Measurements from ENCODE around the gene OR4D2.
"Not testable (repeated sequence)": the region's sequence is repeated elsewhere in the genome, so short reads cannot be mapped to it uniquely, and the experiment has no call there.

Gene OR4D2

DNA sequence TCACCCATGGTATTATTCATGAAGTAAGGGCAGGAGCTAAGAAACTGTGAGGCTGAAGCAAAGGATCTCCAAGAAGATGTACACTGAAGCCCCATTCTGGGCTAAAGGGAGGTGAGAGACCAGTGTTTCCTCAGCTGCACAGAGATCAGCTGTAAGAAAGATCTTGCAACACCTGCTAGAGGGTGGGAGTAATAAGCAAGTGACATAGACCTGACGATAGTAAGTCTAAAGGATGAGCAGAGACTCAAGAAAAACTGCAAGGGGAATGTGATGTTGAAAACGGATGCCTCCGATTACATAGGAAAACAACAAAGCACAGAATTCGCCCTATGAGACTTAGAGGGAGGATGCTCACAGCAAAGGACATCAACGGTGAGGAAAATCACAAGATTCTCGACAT lies at the start of gene OR4D2:
Gene OR4D2, plus strand, starts transcription at position 301 of the 400 bp plus-strand sequence. CDS start 2,674 bp downstream, outside the sequence.
- no peak for DNase-seq

DNA sequence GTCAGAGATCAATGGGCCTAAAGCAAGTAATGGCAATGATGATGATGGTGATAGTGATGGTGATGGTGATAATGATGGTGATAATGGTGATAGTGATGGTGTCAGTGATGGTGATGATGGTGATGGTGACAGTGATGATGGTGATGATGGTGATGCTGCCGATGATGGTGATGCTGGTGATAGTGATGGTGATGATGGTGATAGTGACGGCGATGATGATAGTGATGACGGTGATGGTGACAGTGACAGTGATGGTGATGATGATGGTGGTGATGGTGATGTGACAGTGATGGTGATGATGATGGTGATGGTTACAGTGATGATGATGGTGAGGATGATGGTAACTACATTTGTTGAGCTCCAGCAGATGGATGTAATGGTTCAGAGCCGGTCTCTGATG lies 49.4 kb upstream of the OR4D2 start:
- DNase-seq: no peak

- no peak for DNase-seq
Measured at GRCh38 chr17:58119491-58119890, 47.3 kb upstream of the OR4D2 start.

DNA sequence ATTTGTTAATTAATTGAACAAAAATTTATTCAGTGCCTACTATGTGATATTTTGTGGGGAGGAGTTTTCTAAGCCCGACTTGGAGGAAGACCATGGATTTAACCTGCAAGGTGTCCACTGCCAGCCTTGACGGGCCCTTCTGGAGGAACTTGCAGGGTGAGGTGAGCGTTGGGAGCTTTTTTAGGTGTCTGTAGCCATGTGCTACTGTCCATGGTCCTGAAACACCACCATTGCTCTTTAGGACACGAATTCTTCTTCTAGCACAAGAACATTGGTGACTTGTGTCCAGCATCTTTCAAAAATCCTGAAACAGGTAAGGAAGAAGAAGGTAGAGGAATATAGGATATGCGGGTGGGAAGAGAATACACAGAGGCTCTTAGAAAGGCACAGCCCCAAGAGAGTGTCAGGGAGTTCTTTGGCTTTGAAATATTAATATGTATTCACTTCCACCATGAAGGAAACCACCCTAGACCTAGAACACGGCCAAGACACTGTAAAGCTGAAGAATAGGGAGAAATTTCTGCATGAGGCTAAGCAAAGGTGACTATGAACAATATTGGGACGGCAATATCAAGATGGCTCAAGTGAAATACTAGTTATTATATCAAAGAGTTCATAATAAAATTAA lies 46.5 kb upstream of the OR4D2 start:
- peak; percentile 18 for DNase-seq

GRCh38 chr17:58121925-58122324 lies 44.9 kb upstream of the OR4D2 start:
- peak; percentile 1 for DNase-seq

GRCh38 chr17:58127846-58128245 lies 38.9 kb upstream of the OR4D2 start:
- DNase-seq: no peak

DNA sequence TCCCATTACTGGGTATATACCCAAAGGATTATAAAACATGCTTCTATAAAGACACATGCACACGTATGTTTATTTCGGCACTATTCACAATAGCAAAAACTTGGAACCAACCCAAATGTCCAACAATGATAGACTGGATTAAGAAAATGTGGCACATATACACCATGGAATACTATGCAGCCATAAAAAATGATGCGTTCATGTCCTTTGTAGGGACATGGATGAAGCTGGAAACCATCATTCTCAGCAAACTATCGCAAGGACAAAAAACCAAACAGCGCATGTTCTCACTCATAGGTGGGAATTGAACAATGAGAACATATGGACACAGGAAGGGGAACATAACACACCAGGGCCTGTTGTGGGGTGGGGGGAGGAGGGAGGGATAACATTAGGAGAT lies 34.1 kb upstream of the OR4D2 start:
- not testable (repeated sequence) for DNase-seq

DNA sequence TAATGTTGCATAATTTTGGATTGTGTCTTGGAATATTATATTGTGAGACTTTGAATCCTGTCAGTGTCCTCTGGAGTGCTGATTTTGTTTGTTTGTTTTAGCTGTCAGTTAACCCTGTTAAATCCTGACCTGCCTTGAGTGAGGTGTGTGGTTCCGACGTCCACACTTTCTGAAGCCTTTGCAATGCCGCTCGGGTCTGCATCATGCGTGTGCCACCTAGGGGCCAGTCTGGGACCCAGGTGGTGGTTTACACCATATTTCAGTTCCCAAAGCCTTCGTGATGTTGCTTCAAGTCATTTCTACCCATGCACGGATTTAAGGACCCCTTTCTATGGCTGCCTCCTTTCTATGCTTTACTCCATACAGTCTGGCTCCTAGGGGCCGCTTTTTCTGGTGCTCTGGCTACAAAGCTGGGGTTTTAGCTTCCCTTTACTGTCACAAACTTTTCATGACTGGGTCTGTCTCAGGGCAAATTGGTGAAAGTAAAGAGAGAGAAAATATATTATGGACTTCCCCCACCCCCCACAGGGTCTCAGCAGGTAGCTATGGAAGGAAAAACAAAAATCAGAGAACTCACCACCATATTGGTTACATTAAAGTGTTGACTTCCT lies 30.0 kb upstream of the OR4D2 start:
- no peak for DNase-seq

GRCh38 chr17:58141505-58141904 lies 25.3 kb upstream of the OR4D2 start:
- no peak for DNase-seq

DNA sequence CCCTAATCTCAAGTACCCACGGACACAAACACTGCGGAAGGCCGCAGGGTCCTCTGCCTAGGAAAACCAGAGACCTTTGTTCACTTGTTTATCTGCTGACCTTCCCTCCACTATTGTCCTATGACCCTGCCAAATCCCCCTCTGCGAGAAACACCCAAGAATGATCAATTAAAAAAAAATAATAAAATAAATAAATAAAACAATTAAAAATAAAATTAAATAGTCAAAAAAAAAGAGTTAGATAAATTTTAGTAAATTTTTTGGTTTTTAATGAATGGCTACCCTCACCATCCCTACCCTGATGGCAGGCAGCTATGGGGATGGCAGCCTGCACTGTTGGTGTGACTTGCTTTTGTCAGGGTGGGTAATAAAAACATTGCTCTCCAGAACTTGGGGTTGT lies 23.4 kb upstream of the OR4D2 start:
- DNase-seq: not testable (repeated sequence)

GRCh38 chr17:58144801-58145200 lies 22.0 kb upstream of the OR4D2 start:
- DNase-seq: no peak

GRCh38 chr17:58147930-58148434 lies 18.8 kb upstream of the OR4D2 start, which contains the start of gene OR4D1:
Gene OR4D1 (plus strand): TSS chr17:58148384. CDS start chr17:58155154, 6,770 bp downstream.
- DNase-seq: no peak

DNA sequence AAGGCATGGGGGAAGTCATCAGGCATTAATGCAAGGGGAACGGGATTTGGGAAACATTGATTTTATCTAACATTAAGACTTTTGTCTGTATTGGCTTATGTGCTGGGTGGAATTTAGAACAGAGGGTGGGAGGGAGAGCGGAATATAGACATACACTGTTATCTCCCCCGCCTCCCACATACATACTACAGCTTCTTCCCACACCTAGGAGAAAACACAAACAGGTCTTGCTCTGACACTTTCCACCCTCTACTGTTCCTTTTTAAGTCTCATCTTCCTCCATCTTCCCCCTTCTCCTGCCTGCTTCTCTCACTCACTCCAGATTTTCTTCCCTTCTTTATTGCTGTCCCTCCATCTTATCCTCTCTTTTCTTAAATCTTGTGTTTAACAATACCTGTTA lies 18.2 kb upstream of the OR4D2 start:
- no peak for DNase-seq

DNA sequence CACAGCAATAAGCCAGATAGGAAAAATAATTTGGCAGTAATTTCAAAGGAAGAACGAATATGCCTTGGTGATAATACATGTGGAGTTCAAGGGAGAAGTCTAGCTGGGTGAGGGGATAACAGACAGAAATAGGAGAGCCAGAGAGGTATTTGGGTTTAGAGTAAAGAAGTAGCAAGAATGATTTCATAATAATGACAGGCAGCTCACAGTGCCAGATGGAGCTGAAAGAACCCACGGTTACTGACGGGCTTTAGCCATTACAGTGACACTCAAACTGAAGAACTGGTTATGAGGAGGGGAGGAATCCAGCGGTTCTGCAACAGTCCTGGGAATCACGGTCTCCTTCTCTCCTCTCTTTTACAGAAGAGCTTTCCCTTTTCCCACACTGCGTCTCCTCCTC lies 16.4 kb upstream of the OR4D2 start:
- DNase-seq: no peak

DNA sequence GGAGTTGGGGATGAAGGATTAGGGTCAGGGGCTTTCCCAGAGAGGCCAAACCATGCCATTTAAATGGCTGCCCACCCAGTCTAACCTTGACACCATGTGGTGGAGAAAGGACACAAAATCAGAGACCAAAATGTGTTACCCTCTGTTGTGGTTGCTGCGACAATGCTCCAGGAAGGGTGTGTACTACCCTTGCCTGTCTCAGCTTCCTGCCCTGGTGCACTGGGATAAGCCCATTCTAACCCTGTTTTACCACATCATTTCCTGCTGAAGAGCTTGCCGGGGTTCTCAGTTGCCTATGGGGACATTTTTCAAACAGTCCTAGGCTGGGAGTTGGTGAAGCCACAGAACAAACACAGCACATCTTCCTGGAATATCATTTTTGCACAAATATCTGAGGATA lies 13.7 kb upstream of the OR4D2 start:
- no peak for DNase-seq

DNA sequence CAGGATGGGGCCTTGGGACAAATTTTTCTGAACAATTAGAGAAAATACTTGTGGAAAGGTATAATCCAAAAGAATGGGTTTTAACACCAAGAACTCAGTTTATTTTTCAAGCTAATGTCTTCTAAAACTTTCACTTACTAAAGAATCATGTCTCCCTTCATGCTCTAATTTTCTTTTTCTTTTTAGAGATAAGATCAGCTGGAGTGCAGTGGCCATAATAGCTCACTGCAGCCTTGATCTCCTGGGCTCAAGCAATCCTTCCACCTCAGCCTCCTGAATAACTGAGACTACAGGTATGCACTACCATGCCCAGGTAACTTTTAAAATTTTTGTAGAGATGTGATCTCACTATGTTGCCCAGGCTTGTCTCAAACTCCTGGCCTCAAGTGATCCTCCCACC lies 13.1 kb upstream of the OR4D2 start:
- DNase-seq: no peak

GRCh38 chr17:58156839-58157803 lies 9.7 kb upstream of the OR4D2 start:
- no peak for DNase-seq

- no peak for DNase-seq
Measured at GRCh38 chr17:58158181-58158580, 8.6 kb upstream of the OR4D2 start.

DNA sequence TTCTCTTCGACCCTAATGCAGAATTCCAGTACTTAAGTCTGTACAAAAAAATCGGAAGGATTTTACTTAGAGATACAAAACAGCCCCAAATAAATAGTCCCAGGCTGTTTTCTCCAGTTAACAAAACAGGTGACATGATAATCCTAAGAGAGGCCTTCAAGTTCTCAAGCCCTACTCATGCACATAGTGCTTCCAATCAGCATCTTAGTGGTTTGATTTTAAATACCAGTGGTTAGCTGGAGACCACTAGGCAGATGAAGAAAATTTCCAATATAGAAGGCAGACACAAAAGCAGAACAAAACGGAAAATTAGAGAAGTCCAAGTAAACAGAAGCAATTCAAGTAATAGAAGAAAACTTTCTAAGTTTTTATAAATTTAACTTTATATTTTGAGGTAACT lies 5.2 kb upstream of the OR4D2 start:
- no peak for DNase-seq

GRCh38 chr17:58165981-58166380 lies 801 bp upstream of the OR4D2 start:
- no peak for DNase-seq

DNA sequence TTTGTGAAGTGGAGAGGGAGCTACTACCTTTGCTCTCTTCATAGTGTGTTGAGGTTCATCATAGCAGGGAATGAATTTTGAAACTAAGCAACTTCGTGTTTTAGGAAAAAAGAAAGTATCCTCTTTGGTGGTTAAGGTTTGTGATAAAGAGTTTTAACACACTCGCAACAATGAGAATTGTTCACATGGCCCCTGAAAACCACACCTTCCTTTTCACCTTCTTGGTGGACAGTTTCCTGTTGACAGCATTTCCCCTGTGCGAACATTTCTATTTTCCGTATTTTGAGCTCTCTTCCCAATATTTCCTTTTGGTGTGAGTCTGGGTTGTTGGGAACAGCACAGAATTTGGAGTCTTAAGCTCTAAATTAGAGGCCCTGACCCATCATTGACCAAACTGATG lies 3.8 kb downstream of the OR4D2 start:
- no peak for DNase-seq

GRCh38 chr17:58172369-58173071 lies 5.7 kb downstream of the OR4D2 start:
- DNase-seq: no peak

- no peak for DNase-seq
Measured at GRCh38 chr17:58174871-58175270, 8.1 kb downstream of the OR4D2 start.

Measured in amniotic stem cell (primary cell).